GM23338 (cell line): ENCODE data around the gene ADIPOR1.

Experiments used
- JUNB ChIP-seq: IDR thresholded peaks from one replicate; pipeline ENCODE4 v1.6.1; 2016; ENCODE audit warnings: antibody characterized with exemption; ENCODE audit not compliant: unreplicated experiment
- POLR2AphosphoS5 ChIP-seq: IDR thresholded peaks from 2 replicates; pipeline ENCODE4 v1.6.1; 2016; ENCODE audit warnings: antibody characterized with exemption, low read depth
- TF ChIP-seq, protein P1 (sequence below), 2 experiments: fragments of 200-600 bp in 1 of 2; sonication (generic) in 1 of 2; conservative IDR thresholded peaks; 2 replicates each; pipeline versions ENCODE4 v1.5.1 to v1.6.1; 2016 to 2017; ENCODE audit warnings: antibody characterized with exemption in 2 of 2, low read depth in 2 of 2, mild to moderate bottlenecking in 2 of 2, moderate library complexity in 1 of 2

DNA sequence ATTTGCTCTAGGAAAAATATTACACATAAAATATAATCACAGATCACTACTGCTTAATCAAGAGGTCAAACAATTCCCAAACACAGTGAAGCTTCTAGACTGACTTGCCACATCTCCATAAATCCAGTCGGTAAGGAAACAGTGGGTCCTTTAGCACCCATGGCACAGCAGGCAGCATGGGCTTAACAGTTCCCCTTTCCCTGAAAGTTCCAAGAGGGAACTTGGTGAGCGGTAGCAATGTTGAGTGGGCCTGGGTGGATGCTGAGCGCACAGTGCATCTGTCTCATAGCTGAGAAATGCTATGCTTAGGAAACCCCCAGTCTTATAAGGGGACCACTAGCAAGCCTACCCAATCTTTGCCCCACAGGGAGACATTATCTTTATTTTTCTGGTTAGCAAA is 16.7 kb upstream of the ADIPOR1 start:
- TF ChIP-seq, protein P1, sequence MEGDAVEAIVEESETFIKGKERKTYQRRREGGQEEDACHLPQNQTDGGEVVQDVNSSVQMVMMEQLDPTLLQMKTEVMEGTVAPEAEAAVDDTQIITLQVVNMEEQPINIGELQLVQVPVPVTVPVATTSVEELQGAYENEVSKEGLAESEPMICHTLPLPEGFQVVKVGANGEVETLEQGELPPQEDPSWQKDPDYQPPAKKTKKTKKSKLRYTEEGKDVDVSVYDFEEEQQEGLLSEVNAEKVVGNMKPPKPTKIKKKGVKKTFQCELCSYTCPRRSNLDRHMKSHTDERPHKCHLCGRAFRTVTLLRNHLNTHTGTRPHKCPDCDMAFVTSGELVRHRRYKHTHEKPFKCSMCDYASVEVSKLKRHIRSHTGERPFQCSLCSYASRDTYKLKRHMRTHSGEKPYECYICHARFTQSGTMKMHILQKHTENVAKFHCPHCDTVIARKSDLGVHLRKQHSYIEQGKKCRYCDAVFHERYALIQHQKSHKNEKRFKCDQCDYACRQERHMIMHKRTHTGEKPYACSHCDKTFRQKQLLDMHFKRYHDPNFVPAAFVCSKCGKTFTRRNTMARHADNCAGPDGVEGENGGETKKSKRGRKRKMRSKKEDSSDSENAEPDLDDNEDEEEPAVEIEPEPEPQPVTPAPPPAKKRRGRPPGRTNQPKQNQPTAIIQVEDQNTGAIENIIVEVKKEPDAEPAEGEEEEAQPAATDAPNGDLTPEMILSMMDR (conservative IDR thresholded peaks at IDR 0.05; ENCODE audit: low read depth in 2 of 2) = no peak
- TF ChIP-seq POLR2AphosphoS5 = no peak
- no peak for TF ChIP-seq JUNB
